Neutrophil (primary cell): ENCODE results near the gene PLCL1.

Experiments
- H3K27ac ChIP-seq: fragments of 200-600 bp; sonication (generic); 2 replicates; pipeline ENCODE4 v1.5.1; 2016; ENCODE audit warnings: mild to moderate bottlenecking, moderate library complexity
- H3K27me3 ChIP-seq: fragments of 200-600 bp; sonication (generic); 2 replicates; pipeline ENCODE4 v1.6.0; 2016; ENCODE audit warnings: mild to moderate bottlenecking
- H3K36me3 ChIP-seq: fragments of 200-600 bp; sonication (generic); 2 replicates; pipeline ENCODE4 v1.5.1; 2017
- H3K4me1 ChIP-seq, 2 experiments: fragments of 200-600 bp in 1 of 2; sonication (generic) in 1 of 2; 1 replicate in 1 of 2; 2 replicates in 1 of 2; pipeline versions ENCODE4 v1.5.1 to v1.6.1; 2013 to 2016; ENCODE audit warnings: low read depth in 1 of 2, low read length in 1 of 2, mild to moderate bottlenecking in 1 of 2, moderate library complexity in 1 of 2; ENCODE audit not compliant: control insufficient read depth in 1 of 2, insufficient read depth in 1 of 2
- H3K4me3 ChIP-seq, 2 experiments: fragments of 200-600 bp in 1 of 2; sonication (generic) in 1 of 2; 1 replicate in 1 of 2; 2 replicates in 1 of 2; pipeline ENCODE4 v1.5.1; 2013 to 2016; ENCODE audit warnings: low read depth in 1 of 2, low read length in 1 of 2, mild to moderate bottlenecking in 1 of 2, moderate library complexity in 1 of 2
- H3K9me3 ChIP-seq: fragments of 200-600 bp; sonication (generic); 2 replicates; pipeline ENCODE4 v1.5.1; 2016
- TF ChIP-seq, protein P1 (sequence below): fragments of 200-600 bp; sonication (generic); IDR thresholded peaks from 2 replicates; pipeline ENCODE4 v1.5.1; 2016; ENCODE audit warnings: antibody characterized with exemption

PLCL1 gene

GRCh38 chr2:197973772-197974171 lies 169.4 kb downstream of the PLCL1 start:
- TF ChIP-seq, protein P1, sequence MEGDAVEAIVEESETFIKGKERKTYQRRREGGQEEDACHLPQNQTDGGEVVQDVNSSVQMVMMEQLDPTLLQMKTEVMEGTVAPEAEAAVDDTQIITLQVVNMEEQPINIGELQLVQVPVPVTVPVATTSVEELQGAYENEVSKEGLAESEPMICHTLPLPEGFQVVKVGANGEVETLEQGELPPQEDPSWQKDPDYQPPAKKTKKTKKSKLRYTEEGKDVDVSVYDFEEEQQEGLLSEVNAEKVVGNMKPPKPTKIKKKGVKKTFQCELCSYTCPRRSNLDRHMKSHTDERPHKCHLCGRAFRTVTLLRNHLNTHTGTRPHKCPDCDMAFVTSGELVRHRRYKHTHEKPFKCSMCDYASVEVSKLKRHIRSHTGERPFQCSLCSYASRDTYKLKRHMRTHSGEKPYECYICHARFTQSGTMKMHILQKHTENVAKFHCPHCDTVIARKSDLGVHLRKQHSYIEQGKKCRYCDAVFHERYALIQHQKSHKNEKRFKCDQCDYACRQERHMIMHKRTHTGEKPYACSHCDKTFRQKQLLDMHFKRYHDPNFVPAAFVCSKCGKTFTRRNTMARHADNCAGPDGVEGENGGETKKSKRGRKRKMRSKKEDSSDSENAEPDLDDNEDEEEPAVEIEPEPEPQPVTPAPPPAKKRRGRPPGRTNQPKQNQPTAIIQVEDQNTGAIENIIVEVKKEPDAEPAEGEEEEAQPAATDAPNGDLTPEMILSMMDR: no peak
- Histone ChIP-seq H3K27ac (no peak overlapping the region), H3K36me3 (no peaks in the 10 kb centered on the region), H3K4me1 (no peaks in the 10 kb centered on the region), H3K27me3 (no peaks in the 10 kb centered on the region), H3K4me3 (no peak overlapping the region), H3K9me3 (no peaks in the 10 kb centered on the region)

DNA sequence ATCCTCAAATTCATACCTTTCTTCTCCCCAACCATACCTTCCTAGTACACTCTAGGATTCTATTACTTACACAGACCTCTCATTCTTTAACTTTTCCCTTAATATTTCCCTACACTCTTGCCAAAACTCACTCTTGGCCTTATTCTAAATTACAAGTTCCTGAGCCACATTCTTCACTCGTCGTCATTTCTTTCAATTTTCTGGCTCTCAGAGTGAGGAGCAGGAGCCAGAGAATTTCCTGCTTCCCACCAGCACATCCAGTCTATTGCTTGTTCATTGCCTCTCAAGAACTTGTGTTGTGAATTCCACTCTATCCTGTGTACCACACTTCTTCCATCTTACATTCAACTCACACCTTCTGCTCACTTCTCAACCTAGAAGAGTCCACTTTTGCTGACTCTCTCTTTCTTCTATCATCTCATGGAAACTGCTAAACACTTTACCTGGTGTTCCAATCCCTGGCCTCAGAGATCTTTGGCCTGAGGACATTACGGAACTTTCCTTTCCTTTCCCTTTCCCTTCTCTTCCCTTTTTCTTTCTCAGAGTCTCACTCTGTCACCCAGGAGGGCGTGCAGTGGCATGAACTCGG lies 171.6 kb downstream of the PLCL1 start:
- Histone ChIP-seq H3K36me3 (no peaks in the 10 kb centered on the region), H3K9me3 (no peaks in the 10 kb centered on the region), H3K27me3 (no peaks in the 10 kb centered on the region), H3K4me3 (no peak overlapping the region), H3K4me1 (no peaks in the 10 kb centered on the region), H3K27ac (no peak overlapping the region)
- TF ChIP-seq, protein P1: no peak

GRCh38 chr2:197978971-197979370 lies 174.6 kb downstream of the PLCL1 start:
- TF ChIP-seq, protein P1: no peak
- H3K9me3 ChIP-seq: no peaks in the 10 kb centered on the region
- H3K4me3 ChIP-seq: no peak overlapping the region
- no peaks in the 10 kb centered on the region for H3K36me3 ChIP-seq
- H3K4me1 ChIP-seq: no peaks in the 10 kb centered on the region
- no peak overlapping the region for H3K27ac ChIP-seq
- H3K27me3 ChIP-seq: no peaks in the 10 kb centered on the region

GRCh38 chr2:197982565-197982964 lies 178.2 kb downstream of the PLCL1 start:
- Histone ChIP-seq H3K27me3 (no peaks in the 10 kb centered on the region), H3K27ac (no peak overlapping the region), H3K36me3 (no peaks in the 10 kb centered on the region), H3K9me3 (no peaks in the 10 kb centered on the region), H3K4me1 (no peaks in the 10 kb centered on the region), H3K4me3 (no peak overlapping the region)
- TF ChIP-seq, protein P1: no peak

DNA sequence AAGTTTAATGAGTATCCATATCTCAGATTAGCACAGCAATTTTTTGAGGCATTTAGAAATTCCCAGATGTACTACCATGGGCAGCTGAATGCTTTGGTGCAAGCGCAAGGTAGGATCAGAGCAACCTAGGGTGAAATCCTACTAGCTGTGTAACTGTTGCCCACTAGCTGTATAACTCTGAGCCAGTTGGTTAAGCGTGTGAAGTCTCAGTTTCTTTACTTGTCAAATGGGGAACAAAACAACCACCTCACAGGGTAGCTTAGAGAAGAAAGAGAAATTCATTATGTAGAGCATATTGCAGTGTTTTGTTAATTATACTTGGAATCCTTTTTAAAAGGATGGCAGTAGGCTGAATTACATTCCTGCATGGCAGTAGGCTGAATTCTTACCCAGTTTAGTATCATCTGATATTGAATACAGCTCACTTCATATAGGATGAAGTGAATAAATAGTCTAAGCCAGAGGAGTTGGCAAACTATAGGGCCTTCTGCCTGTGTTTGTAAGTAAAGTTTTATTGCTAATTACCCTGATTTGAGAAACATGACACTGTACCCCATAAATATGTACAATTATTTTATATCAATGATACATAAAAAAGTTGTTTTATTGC lies 180.7 kb downstream of the PLCL1 start:
- Histone ChIP-seq H3K27me3 (no peaks in the 10 kb centered on the region), H3K9me3 (no peaks in the 10 kb centered on the region), H3K27ac (no peak overlapping the region), H3K4me1 (no peaks in the 10 kb centered on the region), H3K4me3 (no peak overlapping the region), H3K36me3 (no peaks in the 10 kb centered on the region)
- TF ChIP-seq, protein P1: no peak
